A673 (cell line): ENCODE data around the gene NDST1. TPM values are rescaled to one million over a fixed set of nuclear protein-coding genes. Genes with fewer than 3 reads are reported as not detected.

Experiments used
- BruUV-seq: library from RNA; stranded (reverse); fragments of 400-500 nt; replicated peaks from 2 replicates; lab custom pipeline; 2021; lab: Mats Ljungman, UMichigan
- CTCF ChIA-PET: fragments of 300-600 bp; sonication (Branson Sonifier 250); formaldehyde crosslinking; loops from one replicate; lab custom pipeline; 2022; ENCODE audit warnings: antibody characterized with exemption; lab: Charles Lee
- POLR2A ChIA-PET: fragments of 300-600 bp; sonication (Branson Sonifier 250); formaldehyde crosslinking; loops from one replicate; lab custom pipeline; 2022; ENCODE audit warnings: antibody characterized with exemption; ENCODE audit not compliant: low non-redundant PET; lab: Charles Lee
- DNase-seq: peaks from one replicate; pipeline ENCODE4 v3.0.0-alpha.2; 2015; ENCODE audit warnings: low spot score
- H3K27ac ChIP-seq: fragments of 200-600 bp; sonication (generic); 2 replicates; pipeline ENCODE4 v1.5.1; 2016; ENCODE audit warnings: mixed run types, low read depth, mild to moderate bottlenecking, mixed read lengths, antibody characterized with exemption, low read length; ENCODE audit not compliant: poor library complexity, severe bottlenecking
- H3K27me3 ChIP-seq: fragments of 200-600 bp; sonication (generic); replicated peaks from 2 replicates; pipeline ENCODE4 v1.6.1; 2017; ENCODE audit warnings: mixed run types, low read depth, mild to moderate bottlenecking, mixed read lengths, antibody characterized with exemption, low read length; ENCODE audit not compliant: insufficient read depth, poor library complexity
- H3K36me3 ChIP-seq: fragments of 200-600 bp; sonication (generic); 2 replicates; pipeline ENCODE4 v1.6.1; 2016; ENCODE audit warnings: mixed run types, mild to moderate bottlenecking, mixed read lengths, antibody characterized with exemption, low read length; ENCODE audit not compliant: insufficient read depth, poor library complexity, severe bottlenecking
- H3K4me1 ChIP-seq: fragments of 200-600 bp; sonication (generic); 2 replicates; pipeline ENCODE4 v1.6.1; 2017; ENCODE audit warnings: mixed run types, mild to moderate bottlenecking, mixed read lengths, antibody characterized with exemption, low read length; ENCODE audit not compliant: insufficient read depth, poor library complexity, severe bottlenecking
- H3K4me3 ChIP-seq: fragments of 200-600 bp; sonication (generic); 2 replicates; pipeline ENCODE4 v1.5.1; 2016; ENCODE audit warnings: low read depth, mixed run types, mild to moderate bottlenecking, mixed read lengths, low read length; ENCODE audit not compliant: poor library complexity, severe bottlenecking
- H3K9me3 ChIP-seq: fragments of 200-600 bp; sonication (generic); 2 replicates; pipeline ENCODE4 v1.6.1; 2016; ENCODE audit warnings: mixed run types, low read depth, mild to moderate bottlenecking, mixed read lengths, antibody characterized with exemption, low read length; ENCODE audit not compliant: poor library complexity, severe bottlenecking
- EZH2 ChIP-seq: fragments of 200-600 bp; sonication (generic); IDR thresholded peaks from 2 replicates; pipeline ENCODE4 v1.6.1; 2017; ENCODE audit warnings: borderline replicate concordance, low read depth, mild to moderate bottlenecking, mixed read lengths, antibody characterized with exemption, low read length; ENCODE audit not compliant: poor library complexity, severe bottlenecking
- intact Hi-C: fragments of 100-400 bp; cut with micrococcal nuclease; formaldehyde crosslinking; loops from one replicate; pipeline ENCODE4 v1.10.0; 2022; ENCODE audit not compliant: unreplicated experiment
- total RNA-seq: library from RNA; stranded (reverse); gene quantifications from 2 replicates; pipeline ENCODE4 v1.2.3, GENCODE V29; 2021
- TF ChIP-seq, protein P1 (sequence below): fragments of 300-800, 200-600 bp; sonication (generic); conservative IDR thresholded peaks from 2 replicates; pipeline ENCODE4 v1.5.1; 2017; ENCODE audit warnings: low read depth, mild to moderate bottlenecking, antibody characterized with exemption, low read length, moderate library complexity, mixed read lengths

NDST1 gene
- total RNA-seq, 1 experiment from 2014 or later, result 44.0 TPM

GRCh38 chr5:150500328-150500841, 7.5 kb upstream of the NDST1 start:
- no TSS peak for BruUV-seq
- intact Hi-C loops, result no loop called here
- CTCF ChIA-PET, result no interaction called here

DNA sequence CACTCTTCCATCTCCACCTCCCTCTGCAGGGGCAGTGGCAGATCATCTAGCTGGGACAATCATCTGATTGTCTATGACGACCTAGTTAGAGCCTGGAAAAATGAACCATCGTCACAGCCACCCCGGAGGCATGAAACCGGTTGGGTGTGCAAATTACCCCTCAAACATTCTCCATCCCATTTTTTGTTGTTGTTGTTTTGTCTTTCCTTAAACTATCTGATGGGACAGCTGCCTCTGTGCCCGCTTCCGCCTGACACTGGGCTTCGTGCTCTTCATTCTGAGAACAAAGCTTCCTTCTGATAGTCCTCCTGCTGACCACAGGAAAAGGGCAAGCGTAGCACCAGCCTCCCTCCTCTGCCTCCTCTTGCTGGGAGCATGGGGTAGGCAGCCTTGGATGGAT, 7.0 kb upstream of the NDST1 start:
- H3K36me3 ChIP-seq, result no peaks in the 10 kb centered on the region
- ChIA-PET CTCF (no interaction called here), POLR2A (no interaction called here)
- H3K4me1 ChIP-seq, result peaks cover 10% of the 10 kb centered on the region
- no peak overlapping the region for H3K27ac ChIP-seq
- no peak for DNase-seq
- H3K27me3 ChIP-seq, result no peaks in the 10 kb centered on the region
- intact Hi-C loops, result no loop called here
- no TSS peak for BruUV-seq
- no peak overlapping the region for H3K4me3 ChIP-seq
- H3K9me3 ChIP-seq, result no peaks in the 10 kb centered on the region
- no peak for TF ChIP-seq EZH2
- TF ChIP-seq, protein P1, sequence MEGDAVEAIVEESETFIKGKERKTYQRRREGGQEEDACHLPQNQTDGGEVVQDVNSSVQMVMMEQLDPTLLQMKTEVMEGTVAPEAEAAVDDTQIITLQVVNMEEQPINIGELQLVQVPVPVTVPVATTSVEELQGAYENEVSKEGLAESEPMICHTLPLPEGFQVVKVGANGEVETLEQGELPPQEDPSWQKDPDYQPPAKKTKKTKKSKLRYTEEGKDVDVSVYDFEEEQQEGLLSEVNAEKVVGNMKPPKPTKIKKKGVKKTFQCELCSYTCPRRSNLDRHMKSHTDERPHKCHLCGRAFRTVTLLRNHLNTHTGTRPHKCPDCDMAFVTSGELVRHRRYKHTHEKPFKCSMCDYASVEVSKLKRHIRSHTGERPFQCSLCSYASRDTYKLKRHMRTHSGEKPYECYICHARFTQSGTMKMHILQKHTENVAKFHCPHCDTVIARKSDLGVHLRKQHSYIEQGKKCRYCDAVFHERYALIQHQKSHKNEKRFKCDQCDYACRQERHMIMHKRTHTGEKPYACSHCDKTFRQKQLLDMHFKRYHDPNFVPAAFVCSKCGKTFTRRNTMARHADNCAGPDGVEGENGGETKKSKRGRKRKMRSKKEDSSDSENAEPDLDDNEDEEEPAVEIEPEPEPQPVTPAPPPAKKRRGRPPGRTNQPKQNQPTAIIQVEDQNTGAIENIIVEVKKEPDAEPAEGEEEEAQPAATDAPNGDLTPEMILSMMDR, result no peak

More at GRCh38 chr5:150500328-150500841, 7.5 kb upstream of the NDST1 start:
- H3K27me3 ChIP-seq, result no peaks in the 10 kb centered on the region
- H3K4me3 ChIP-seq, result no peak overlapping the region
- POLR2A ChIA-PET, result no interaction called here
- no peaks in the 10 kb centered on the region for H3K36me3 ChIP-seq
- DNase-seq, result no peak
- no peak overlapping the region for H3K27ac ChIP-seq
- peaks cover 10% of the 10 kb centered on the region for H3K4me1 ChIP-seq
- TF ChIP-seq, protein P1, result no peak
- TF ChIP-seq EZH2, result no peak
- H3K9me3 ChIP-seq, result no peaks in the 10 kb centered on the region

DNA sequence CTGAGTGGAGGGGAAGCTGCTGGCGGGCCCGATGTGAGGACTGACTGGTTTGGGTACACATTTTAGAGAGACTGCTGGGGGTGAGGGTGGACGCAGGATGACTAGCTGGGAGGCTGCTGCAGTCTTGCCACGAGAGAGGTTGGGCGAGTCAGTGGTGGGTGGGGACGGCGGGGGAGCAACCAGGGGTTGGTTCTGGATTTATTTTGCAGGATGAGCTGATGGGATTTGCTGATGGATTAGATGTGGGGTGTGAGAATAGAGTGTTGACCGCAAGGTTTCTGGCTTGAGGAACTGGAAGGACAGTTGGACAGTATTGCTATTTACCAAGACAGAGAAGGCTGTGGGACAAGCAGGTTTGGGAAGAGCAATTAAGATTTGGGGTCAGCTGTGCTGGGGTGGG, 5.8 kb upstream of the NDST1 start:
- intact Hi-C loops, result no loop called here
- Histone ChIP-seq H3K27me3 (no peaks in the 10 kb centered on the region), H3K4me3 (no peak overlapping the region), H3K36me3 (no peaks in the 10 kb centered on the region), H3K4me1 (peaks cover 10% of the 10 kb centered on the region), H3K27ac (no peak overlapping the region), H3K9me3 (no peaks in the 10 kb centered on the region)
- TF ChIP-seq, protein P1, result no peak
- no TSS peak for BruUV-seq
- CTCF ChIA-PET, result no interaction called here
- POLR2A ChIA-PET, result no interaction called here
- DNase-seq, result no peak
